H1 (cell line): Measurements from ENCODE around the gene SPAG4. TPM values are rescaled to one million over a fixed set of nuclear protein-coding genes. Genes with fewer than 3 reads are reported as not detected.

ENCODE experiments used
- EGR1 ChIP-seq: IDR thresholded peaks from 2 replicates; pipeline ENCODE4 v1.6.1; 2011; ENCODE audit warnings: low read depth, low read length, borderline replicate concordance
- EZH2 ChIP-seq: fragments of 200-600 bp; sonication (generic); IDR thresholded peaks from 2 replicates; pipeline ENCODE4 v1.7.1; 2012; ENCODE audit warnings: low read depth, mild to moderate bottlenecking, moderate library complexity, low read length, inconsistent platforms; ENCODE audit not compliant: severe bottlenecking
- KDM4A ChIP-seq: IDR thresholded peaks from one replicate; pipeline ENCODE4 v1.7.1; 2012; ENCODE audit warnings: low read depth, mild to moderate bottlenecking, moderate library complexity, low read length, inconsistent platforms; ENCODE audit not compliant: severe bottlenecking
- NANOG ChIP-seq: IDR thresholded peaks from 2 replicates; pipeline ENCODE4 v1.6.1; 2011; ENCODE audit warnings: low read length, low read depth, mild to moderate bottlenecking, inconsistent platforms; ENCODE audit not compliant: insufficient read depth, poor library complexity, severe bottlenecking
- POU5F1 ChIP-seq: IDR thresholded peaks from 2 replicates; pipeline ENCODE4 v1.6.1; 2011; ENCODE audit warnings: low read depth, mild to moderate bottlenecking, low read length, moderate library complexity
- RAD21 ChIP-seq, 2 experiments: IDR thresholded peaks in 1 of 2; conservative IDR thresholded peaks in 1 of 2; 2 replicates each; pipeline ENCODE4 v1.6.1; 2011; ENCODE audit warnings: low read depth in 2 of 2, low read length in 2 of 2, improper control_type of control experiment in 1 of 2, inconsistent platforms in 1 of 2, mild to moderate bottlenecking in 1 of 2, moderate library complexity in 1 of 2
- RFX5 ChIP-seq: IDR thresholded peaks from 2 replicates; pipeline ENCODE4 v1.6.1; 2011; ENCODE audit warnings: low read depth, low read length, improper control_type of control experiment, borderline replicate concordance
- SIX5 ChIP-seq: IDR thresholded peaks from 2 replicates; pipeline ENCODE4 v1.6.1; 2011; ENCODE audit warnings: mild to moderate bottlenecking, low read depth, low read length
- SP1 ChIP-seq: IDR thresholded peaks from 2 replicates; pipeline ENCODE4 v1.6.1; 2011; ENCODE audit warnings: low read depth, low read length
- polyA plus RNA-seq, 7 experiments: library from polyadenylated mRNA; depleted of rRNA in 3 of 7; stranded (reverse) in 5 of 7; unstranded in 2 of 7; fragments of >200 nt in 5 of 7; fragments of 200-250 nt in 2 of 7; gene quantifications; 1 replicate in 5 of 7; 2 replicates in 1 of 7; 4 replicates in 1 of 7; pipeline versions ENCODE4 v1.2.1 to v1.2.3, GENCODE V29; 2011 to 2013; ENCODE audit warnings: missing spikeins in 2 of 7, mixed read lengths in 2 of 7
- total RNA-seq: library from RNA; stranded (reverse); fragmentation: NEBNext Ultra II Directional; extraction: Animal tissue kit (Norgen Biotek cat#: 25700); gene quantifications from 2 replicates; pipeline ENCODE4 v1.2.1, GENCODE V29; 2021
- TF ChIP-seq, protein P1 (sequence below): fragments of 300-600 bp; sonication (generic); IDR thresholded peaks from 2 replicates; pipeline ENCODE4 v1.7.1; 2012; ENCODE audit warnings: low read length, moderate library complexity, mild to moderate bottlenecking, inconsistent platforms; ENCODE audit not compliant: insufficient replicate concordance
- TF ChIP-seq, protein P2 (sequence below): IDR thresholded peaks from 2 replicates; pipeline ENCODE4 v1.6.1; 2011; ENCODE audit warnings: low read depth, mild to moderate bottlenecking, low read length; ENCODE audit not compliant: insufficient read depth

Gene SPAG4
- total and polyA plus RNA-seq, 2 of the 8 experiments (the other 6 are each of a cell fraction or from before 2014, with no cell fraction given), result 2.4 to 6.0 TPM

DNA sequence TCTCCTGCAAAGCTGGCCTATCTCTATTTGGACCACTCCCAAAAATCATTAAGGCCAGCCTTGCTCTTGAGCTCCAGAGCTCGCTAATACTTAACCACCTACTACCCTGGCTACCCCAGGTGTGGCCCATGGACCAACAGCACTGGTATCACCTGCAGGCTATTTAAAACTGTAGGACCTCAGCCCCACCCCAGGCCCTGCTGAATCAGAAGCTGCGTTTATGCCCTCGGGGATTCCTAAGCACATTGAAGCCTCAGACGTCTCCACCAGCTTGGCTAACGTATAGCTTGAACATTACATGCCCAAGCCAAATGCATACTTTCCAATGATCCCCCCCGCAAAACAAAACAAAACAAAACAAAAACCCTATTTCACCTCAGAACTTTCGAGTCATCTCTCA lies 19.7 kb upstream of the SPAG4 start (continued):
- TF ChIP-seq, protein P1, sequence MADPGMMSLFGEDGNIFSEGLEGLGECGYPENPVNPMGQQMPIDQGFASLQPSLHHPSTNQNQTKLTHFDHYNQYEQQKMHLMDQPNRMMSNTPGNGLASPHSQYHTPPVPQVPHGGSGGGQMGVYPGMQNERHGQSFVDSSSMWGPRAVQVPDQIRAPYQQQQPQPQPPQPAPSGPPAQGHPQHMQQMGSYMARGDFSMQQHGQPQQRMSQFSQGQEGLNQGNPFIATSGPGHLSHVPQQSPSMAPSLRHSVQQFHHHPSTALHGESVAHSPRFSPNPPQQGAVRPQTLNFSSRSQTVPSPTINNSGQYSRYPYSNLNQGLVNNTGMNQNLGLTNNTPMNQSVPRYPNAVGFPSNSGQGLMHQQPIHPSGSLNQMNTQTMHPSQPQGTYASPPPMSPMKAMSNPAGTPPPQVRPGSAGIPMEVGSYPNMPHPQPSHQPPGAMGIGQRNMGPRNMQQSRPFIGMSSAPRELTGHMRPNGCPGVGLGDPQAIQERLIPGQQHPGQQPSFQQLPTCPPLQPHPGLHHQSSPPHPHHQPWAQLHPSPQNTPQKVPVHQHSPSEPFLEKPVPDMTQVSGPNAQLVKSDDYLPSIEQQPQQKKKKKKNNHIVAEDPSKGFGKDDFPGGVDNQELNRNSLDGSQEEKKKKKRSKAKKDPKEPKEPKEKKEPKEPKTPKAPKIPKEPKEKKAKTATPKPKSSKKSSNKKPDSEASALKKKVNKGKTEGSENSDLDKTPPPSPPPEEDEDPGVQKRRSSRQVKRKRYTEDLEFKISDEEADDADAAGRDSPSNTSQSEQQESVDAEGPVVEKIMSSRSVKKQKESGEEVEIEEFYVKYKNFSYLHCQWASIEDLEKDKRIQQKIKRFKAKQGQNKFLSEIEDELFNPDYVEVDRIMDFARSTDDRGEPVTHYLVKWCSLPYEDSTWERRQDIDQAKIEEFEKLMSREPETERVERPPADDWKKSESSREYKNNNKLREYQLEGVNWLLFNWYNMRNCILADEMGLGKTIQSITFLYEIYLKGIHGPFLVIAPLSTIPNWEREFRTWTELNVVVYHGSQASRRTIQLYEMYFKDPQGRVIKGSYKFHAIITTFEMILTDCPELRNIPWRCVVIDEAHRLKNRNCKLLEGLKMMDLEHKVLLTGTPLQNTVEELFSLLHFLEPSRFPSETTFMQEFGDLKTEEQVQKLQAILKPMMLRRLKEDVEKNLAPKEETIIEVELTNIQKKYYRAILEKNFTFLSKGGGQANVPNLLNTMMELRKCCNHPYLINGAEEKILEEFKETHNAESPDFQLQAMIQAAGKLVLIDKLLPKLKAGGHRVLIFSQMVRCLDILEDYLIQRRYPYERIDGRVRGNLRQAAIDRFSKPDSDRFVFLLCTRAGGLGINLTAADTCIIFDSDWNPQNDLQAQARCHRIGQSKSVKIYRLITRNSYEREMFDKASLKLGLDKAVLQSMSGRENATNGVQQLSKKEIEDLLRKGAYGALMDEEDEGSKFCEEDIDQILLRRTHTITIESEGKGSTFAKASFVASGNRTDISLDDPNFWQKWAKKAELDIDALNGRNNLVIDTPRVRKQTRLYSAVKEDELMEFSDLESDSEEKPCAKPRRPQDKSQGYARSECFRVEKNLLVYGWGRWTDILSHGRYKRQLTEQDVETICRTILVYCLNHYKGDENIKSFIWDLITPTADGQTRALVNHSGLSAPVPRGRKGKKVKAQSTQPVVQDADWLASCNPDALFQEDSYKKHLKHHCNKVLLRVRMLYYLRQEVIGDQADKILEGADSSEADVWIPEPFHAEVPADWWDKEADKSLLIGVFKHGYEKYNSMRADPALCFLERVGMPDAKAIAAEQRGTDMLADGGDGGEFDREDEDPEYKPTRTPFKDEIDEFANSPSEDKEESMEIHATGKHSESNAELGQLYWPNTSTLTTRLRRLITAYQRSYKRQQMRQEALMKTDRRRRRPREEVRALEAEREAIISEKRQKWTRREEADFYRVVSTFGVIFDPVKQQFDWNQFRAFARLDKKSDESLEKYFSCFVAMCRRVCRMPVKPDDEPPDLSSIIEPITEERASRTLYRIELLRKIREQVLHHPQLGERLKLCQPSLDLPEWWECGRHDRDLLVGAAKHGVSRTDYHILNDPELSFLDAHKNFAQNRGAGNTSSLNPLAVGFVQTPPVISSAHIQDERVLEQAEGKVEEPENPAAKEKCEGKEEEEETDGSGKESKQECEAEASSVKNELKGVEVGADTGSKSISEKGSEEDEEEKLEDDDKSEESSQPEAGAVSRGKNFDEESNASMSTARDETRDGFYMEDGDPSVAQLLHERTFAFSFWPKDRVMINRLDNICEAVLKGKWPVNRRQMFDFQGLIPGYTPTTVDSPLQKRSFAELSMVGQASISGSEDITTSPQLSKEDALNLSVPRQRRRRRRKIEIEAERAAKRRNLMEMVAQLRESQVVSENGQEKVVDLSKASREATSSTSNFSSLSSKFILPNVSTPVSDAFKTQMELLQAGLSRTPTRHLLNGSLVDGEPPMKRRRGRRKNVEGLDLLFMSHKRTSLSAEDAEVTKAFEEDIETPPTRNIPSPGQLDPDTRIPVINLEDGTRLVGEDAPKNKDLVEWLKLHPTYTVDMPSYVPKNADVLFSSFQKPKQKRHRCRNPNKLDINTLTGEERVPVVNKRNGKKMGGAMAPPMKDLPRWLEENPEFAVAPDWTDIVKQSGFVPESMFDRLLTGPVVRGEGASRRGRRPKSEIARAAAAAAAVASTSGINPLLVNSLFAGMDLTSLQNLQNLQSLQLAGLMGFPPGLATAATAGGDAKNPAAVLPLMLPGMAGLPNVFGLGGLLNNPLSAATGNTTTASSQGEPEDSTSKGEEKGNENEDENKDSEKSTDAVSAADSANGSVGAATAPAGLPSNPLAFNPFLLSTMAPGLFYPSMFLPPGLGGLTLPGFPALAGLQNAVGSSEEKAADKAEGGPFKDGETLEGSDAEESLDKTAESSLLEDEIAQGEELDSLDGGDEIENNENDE, result no peak
- TF ChIP-seq, protein P2, sequence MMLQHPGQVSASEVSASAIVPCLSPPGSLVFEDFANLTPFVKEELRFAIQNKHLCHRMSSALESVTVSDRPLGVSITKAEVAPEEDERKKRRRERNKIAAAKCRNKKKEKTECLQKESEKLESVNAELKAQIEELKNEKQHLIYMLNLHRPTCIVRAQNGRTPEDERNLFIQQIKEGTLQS, result no peak
- no peak for TF ChIP-seq SP1
- TF ChIP-seq EGR1, result no peak
- no peak for TF ChIP-seq RFX5
- no peak for TF ChIP-seq EZH2
- no peak for TF ChIP-seq RAD21 (IDR thresholded peaks at IDR 0.05 in 1 of 2, conservative IDR thresholded peaks at IDR 0.05 in 1 of 2; ENCODE audit: low read depth in 2 of 2, low read length in 2 of 2)
- no peak for TF ChIP-seq POU5F1
- TF ChIP-seq NANOG, result no peak
- no peak for TF ChIP-seq SIX5
- no peak for TF ChIP-seq KDM4A
